GM12874 (cell line): Measurements from ENCODE around the gene ADCY9.

Source experiments
- CTCF ChIP-seq: IDR thresholded peaks from 2 replicates; pipeline ENCODE4 v1.5.1; 2011; ENCODE audit warnings: low read depth, mild to moderate bottlenecking, control low read depth, low read length, moderate library complexity; ENCODE audit not compliant: insufficient read depth

Gene ADCY9

GRCh38 chr16:3980253-3981111 is 135.8 kb downstream of the ADCY9 start:
- TF ChIP-seq CTCF = no peak

GRCh38 chr16:3979518-3979917 is 136.7 kb downstream of the ADCY9 start:
- no peak for TF ChIP-seq CTCF

DNA sequence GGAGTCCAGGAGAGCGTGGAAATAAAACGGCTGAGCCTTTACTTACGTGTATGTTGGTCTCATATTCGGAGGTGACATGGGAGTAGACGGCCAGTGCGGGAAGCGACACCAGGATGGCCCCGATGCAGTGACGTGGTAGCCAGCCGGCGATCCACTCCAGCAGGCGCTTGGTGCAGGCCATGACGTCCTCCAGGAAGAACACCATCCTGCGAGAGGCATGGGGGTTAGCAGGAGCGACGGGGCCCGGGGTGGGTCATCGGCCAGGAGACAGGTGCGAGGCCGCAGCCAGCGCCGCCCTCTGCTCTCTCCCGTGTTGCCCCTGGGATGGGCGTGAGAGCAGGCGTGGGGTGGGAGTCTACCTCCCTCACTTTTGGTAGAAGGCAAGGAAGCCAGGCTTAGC is 137.2 kb downstream of the ADCY9 start:
- TF ChIP-seq CTCF = no peak

- TF ChIP-seq CTCF = no peak
Measured at GRCh38 chr16:3977376-3977775, 138.9 kb downstream of the ADCY9 start.

DNA sequence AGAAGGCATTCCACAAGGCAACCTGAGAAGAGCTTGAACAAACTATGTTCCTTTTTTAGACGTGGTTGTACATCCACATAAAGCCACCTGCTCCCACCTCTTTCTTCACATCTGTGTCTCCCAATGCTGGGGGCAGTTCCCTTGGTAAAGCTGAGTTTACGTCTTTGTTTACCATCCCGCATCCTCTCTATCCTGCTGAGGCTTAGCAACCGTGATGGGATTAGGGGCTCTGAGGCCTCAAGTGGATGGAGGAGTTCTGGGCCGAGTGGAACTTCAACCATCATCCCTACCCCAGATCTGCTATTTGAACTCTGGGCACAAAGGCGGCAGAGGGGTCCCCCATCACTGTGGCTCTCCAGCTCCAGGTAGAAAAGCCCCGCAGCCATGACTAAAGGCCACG is 141.5 kb downstream of the ADCY9 start:
- TF ChIP-seq CTCF = no peak

GRCh38 chr16:3971706-3972105 is 144.5 kb downstream of the ADCY9 start:
- no peak for TF ChIP-seq CTCF

GRCh38 chr16:3971261-3971660 is 145.0 kb downstream of the ADCY9 start:
- TF ChIP-seq CTCF = no peak
